Fibroblast of skin of left biceps (primary cell): Measurements from ENCODE around the gene SERPINA10.
A peak's percentile ranks its signal among the peaks of the same experiment; 100 is the strongest.

ENCODE experiments used
- DNase-seq, 2 experiments: peaks; one replicate each; pipeline ENCODE4 v3.0.0-alpha.2; 2013; ENCODE audit warnings: low read depth in 2 of 2

The SERPINA10 gene, protein sequence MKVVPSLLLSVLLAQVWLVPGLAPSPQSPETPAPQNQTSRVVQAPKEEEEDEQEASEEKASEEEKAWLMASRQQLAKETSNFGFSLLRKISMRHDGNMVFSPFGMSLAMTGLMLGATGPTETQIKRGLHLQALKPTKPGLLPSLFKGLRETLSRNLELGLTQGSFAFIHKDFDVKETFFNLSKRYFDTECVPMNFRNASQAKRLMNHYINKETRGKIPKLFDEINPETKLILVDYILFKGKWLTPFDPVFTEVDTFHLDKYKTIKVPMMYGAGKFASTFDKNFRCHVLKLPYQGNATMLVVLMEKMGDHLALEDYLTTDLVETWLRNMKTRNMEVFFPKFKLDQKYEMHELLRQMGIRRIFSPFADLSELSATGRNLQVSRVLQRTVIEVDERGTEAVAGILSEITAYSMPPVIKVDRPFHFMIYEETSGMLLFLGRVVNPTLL

DNA sequence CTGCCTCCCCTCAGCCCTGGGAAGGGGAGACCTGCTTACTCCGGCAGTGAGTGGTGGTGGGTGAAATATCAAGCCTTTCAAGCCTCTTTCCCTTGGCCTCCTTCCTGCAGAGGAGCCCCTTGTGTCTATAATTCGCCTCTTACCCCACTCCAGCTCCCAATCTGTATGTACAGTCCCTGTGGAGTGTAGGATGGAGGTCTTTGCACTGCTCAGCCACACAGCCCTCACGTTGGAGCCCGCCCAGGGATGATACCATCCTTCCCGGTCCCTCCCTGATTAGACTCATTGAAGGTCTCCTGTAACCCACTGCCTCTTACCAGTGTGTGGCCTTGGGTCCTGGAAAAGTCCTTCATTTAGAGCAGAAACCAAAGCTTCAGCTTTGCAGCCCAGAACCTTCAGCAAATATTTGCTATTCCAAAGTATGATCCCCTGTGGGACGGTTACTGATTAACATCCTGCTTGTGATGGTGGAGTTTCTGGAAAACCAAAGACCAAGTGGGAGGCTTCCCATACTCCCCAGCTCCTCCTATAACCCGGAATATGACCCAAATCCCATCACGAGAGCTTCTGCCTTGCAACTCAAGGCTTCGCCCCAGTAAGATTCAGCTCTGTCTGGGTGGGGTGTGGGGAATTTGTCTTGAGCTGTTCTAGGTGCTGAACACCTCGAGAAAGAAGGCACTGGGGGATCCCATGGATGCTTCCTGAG lies at the start of gene SERPINA10:
SERPINA10 (minus strand) TSS at position 397 of the 706 bp plus-strand sequence. CDS start 2,675 bp downstream, outside the sequence.
- no peak for DNase-seq

DNA sequence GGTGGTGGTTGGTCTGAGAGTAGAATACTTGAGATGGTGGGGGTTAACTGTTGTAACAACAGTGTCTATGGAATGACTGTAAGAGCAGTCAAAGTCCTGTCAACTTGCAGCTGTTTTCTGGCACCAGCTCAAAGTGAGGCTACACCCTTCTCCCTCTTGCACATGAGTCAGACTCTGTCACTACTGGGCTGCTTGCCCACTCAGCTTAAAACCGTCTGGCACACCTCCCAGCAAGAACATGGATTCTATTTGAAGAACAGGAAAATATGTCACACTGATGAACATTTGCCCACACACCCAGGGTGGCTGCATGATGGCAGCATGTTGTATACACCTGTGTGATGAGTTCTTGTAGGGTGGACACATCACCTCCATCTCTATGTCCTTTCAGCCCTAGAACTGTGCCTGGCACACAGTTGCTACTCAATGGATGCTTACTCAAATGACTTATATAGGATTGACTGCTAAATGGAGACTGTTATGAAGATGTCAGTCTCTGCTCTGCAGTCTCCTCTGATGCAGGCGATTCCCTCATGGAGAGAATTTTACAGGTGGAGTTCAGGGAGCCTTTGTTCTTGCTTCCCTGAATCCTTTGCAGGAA lies 49.4 kb upstream of the SERPINA10 start:
- DNase-seq, result peak; percentile 98

DNA sequence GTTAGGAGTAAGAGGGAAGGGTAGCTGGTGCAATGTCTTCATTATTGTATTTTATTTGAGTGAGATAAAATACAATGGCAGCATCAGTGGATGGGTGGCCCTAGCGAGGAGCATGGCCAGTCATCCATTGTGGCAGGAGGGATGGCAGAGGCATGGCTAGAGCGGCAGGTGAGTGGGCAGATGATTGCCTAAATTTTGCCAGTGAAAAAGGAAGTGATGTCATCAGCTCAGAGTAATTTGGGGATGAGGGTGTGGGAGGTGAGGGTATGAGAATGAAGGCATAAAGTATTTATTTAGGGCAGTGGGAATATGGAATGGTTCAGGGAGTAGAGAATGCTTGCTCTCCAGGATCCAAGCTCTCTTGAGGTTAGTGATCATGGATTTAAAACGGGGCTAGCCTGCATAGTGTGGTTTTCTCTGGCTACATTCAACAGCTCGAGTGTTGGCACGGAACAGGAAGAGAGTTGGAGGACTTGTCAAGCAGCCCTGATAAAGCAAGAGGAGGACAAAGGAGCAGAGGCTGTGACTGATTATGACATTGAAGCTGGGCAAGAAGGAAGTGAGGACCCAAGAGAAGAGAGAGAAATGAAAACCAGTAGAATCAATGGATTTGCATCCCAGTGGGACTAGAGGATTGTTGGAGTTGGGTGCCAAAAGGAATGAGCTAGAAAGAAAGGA lies 48.7 kb upstream of the SERPINA10 start:
- no peak for DNase-seq

DNA sequence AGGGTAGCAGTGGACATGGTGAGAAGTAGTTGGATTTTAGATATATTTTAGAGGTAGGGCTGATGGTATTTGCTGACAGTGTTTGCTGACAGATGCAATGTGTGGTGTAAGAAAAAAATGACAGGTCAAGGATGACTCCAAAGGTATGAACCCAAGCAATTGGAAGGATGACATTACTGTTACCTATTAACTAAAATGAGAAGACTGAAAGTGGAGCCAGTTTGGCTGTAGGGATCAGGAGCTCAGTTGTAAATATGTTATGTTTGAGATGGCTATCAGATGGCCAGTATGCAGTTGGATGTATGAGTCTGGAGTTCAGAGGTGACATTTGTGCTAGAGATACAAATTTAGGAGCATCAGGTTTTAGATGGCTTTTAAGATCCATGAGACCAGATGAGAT lies 47.5 kb upstream of the SERPINA10 start:
- no peak for DNase-seq

DNA sequence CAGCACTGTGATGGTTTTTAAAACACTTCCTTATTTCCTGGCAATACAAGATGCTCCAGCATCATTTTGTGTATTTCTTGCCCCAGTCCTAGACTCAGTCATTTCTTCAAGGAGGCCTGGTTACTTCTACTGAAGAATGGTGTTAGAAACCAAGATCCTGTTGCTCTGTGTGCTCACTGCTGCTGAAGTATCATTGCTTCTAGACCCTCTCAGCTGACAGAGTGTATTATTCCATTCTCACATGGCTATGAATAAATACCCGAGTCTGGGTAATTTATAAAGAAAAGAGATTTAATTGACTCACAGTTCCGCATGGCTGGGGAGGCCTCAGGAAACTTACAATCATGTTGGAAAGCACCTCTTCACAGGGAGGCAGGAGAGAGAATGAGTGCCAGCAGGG lies 45.0 kb upstream of the SERPINA10 start:
- no peak for DNase-seq

DNA sequence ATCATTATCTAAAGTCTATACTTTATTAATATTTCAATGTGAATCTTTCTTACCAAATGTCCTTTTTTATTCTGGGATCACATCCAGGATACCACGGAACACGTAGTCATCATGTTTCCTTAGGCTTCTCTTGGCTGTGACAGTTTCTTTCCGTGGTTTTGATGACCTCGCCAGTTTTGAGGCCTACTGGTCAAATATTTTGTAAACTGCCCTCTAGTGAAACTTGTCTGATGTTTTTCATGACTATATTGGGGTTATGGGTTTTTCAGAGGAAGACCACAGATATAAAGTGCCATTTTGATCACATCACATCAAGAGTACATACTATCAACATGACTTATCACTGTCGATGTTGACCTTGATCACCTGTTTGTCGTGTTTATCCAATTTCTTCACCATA lies 44.2 kb upstream of the SERPINA10 start:
- peak in 1 of 2 experiments; percentile 2 for DNase-seq

DNA sequence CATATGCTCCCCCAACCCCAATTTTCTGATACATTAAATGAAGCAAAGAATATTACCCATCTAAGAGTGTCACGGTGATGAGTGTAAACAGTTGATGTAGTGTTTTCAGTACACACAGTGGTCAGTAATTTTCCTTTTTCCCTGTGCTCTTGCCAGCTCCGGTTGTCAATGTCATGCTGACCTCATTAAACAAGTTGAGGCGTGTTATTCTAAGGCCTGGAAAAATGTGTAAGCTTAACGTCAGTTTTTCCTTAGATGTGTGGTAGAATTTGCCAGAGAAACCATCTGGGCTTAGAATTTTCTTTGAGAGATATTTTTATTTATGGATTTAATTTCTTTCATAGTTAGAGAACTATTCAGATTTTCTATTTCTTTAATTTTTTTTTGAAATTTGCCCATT lies 41.8 kb upstream of the SERPINA10 start:
- DNase-seq, result no peak

DNA sequence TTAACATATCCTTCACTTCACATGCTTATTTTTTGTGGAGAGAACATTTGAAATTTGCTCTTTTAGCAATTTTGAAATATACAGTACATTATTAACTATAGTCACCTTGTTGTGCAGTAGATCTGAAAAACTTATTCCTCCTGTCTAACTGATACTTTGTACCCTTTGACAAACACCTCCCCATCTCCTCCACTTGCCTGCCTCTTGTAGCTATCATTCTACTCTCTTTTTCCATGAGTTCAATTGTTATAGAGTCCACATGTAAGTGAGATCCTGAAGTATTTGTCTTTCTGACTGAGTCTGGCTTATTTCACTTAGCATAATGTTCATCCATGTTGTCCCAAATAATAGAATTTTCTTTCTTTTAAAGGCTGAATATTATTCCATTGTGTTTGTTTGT lies 39.5 kb upstream of the SERPINA10 start:
- DNase-seq, result no peak

DNA sequence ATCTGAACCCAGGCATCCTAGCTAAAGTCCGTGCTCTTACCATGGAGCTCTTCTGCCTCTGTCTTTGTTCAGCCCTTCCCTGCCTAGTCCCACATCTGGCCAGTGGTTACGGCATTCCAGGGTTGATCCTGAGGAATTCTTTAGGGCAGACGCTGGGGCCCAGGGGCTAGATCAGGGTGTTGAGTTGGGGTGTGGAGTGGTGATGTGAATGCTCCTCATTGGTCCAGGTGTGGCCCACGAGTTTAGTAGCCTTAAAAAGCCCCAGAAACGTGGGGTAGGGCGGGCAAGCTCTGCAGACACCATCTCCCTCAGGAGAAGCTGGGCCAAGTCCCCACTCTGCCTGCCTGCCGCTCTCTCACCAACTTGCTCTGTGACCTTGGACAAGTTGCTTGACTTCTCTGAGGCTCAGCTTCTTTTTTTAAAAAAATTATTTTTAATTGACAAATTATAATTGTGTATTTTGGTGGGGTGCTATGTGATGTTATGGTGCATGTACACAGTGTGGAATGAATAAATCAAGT lies 39.1 kb upstream of the SERPINA10 start:
- no peak for DNase-seq

DNA sequence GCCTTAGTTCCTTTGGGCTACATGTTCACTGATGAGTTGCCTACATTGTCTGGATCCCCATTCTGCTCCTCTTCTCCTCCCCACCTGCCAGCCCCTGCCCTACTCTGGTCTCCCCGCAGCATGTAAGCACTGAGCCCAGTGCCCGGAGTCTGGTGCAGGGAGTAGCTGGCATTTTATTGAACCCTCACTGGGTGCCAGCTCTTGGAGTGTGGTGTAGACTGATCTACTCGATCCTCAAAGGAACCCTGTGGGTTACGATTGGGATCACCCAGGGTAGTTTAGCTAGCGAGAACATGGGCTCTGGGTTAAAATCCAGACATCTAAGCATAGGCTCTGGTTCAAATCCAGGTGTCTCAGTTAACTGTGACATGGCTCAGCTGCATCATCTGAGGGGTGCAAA lies 38.4 kb upstream of the SERPINA10 start:
- DNase-seq, result no peak

DNA sequence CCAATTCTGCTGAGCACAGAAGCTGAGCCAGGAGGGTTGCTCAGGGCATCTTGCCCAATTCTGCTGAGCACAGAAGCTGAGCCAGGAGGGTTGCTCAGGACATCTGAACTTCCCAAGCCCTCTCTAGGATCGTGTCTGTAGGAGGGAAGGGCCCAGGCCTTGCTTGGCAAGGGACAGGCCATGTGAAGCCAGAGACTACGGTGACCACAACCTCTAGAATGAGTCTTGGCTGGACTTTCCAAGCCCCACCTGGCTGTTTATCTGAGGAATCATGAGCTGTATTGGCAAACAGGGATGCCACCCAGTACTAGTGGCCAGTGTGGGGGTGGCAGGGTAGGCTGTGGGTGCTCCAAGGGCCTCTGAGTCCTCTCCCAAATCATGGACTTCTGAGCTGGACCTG lies 37.8 kb upstream of the SERPINA10 start:
- DNase-seq, result no peak

DNA sequence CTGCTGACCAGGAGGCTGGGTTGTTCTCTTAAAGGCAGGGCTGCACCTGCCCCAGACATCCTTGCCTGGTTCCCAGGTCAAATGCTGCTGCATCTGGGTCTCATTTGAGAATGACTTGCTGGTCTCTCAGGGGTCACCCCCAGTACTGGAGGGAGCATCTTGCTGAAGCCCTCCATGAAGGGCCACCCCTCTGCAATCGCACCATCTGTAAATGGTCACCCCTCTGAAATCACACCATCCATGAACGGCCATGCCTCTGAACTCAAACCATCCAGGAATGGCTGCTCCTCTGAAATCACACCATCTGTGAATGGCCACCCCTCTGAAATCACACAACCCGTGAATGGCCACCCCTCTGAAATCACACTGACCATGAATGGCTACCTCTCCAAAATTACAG lies 37.4 kb upstream of the SERPINA10 start:
- DNase-seq, result no peak

DNA sequence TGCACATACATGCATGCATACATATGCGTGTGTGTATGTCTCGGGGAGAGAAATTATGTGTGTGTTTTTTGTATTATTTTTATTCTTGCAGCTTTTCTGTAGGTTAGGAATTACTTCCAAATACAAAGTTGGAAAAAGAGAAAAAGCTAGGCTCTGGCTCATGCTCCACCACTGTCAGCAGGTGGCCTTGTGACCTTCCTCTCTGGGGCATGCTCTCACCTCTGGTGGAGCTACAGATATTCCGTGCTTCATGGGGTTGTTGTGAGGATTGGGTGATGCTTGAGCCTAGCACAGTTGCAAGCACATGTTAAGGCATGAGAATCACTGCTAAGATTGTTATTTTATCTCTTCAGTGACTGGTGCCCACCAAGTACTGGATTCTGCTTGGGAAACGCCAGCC lies 36.8 kb upstream of the SERPINA10 start:
- DNase-seq, result no peak

DNA sequence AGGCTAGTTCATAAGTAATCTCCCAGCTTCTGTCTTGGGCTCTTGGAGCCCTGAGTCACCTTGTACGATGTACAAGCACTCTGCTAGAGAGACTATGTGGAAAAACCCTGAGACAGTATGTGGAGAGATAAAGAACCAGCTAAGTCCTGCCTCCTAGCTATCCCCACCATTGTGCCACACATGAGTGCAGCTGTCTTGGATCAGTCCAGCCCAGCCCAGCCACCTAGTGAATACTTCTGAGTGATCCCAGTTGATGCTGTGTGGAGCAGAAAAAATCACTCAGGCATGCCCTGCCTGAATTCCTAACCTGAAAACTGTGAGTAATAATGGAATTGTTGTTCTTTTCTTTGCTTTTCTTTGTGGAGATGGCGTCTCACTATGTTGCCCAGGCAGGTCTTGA lies 35.1 kb upstream of the SERPINA10 start:
- no peak for DNase-seq

DNA sequence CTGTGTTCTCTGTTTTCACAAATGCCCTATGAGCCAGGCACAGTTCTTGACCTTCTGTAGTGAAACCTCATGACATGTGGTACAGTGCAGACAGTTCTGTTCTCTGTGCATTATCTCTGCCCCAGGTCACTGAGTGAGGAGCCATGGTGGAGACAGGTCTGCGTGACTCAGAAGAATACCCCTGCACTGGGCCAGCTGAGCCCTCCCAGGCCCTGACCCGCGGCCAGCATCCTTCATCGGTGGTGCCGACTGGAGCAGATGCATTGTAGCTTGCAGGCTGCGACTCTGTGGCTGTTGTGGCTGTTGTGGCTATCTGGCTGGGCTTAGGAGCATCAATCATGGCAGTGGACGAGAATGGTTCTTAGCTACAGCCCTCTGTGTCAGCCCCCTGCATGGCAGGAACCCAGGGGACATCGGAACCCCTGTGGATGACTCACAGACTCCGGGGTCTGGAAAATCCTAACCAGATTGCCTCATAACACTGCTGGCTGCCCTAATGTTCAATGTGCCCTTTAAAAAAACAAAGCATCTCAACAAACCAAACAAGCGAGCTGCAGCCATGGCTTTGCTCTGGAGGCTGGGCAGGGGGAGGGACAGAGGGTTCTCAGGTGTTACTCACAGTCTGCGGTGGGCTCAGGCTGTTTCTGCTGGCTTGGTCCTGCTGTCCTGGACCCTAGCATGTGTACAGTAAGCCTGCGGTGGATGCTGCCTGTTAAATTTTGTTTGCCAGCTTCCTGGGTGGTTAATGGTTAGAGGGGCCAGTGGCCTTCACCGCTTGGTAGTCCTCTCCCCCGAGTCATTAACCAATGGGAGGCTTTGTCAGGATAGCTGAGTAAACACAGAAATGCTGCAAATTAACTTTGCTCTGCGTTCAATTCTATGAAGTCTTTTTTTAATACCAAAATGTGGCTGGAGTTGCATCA lies 29.8 kb upstream of the SERPINA10 start, which contains the start of gene SERPINA6:
SERPINA6 (minus strand) TSS at position 689 of the 923 bp plus-strand sequence. CDS start 8,688 bp downstream, outside the sequence.
- DNase-seq, result no peak

DNA sequence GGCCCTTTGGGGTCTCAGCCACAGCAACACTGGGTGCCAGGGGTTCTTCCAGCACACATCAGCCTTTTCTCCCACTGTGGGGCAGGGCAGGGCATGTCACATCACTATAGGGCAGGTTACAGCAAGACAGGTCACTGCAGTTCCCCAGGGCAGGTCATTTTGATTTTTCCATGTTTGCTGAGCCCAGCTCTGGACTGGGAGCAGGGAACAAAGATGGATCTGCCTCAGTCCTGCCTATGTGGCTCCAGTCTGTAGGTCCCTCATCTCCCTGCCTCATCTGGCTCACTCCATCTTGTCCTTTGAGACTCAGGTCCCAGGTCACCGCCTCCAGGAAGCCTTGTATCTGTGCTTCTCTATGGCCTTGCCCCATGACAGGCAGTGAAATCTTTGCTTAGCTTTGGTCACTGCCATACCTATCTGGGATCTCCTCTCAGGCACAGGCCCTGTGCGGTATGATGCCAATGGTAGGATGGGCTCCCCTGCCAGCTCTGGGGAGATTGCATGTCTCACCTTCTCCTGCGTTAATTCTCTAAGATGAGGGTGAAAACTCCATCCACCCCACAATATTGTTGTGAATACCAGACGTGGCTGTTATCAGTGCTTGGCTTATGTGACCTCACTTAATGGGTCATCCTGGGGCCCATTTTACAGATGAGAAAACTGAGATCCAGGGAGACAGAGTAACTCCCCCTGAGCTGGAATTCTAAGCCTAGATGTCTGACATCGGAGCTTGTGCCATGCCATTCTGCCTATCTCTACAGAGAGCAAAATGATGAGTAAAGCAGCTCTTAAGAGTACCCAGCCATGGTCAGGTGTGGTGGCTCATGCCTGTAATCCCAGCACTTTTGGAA lies 28.6 kb upstream of the SERPINA10 start:
- no peak for DNase-seq

DNA sequence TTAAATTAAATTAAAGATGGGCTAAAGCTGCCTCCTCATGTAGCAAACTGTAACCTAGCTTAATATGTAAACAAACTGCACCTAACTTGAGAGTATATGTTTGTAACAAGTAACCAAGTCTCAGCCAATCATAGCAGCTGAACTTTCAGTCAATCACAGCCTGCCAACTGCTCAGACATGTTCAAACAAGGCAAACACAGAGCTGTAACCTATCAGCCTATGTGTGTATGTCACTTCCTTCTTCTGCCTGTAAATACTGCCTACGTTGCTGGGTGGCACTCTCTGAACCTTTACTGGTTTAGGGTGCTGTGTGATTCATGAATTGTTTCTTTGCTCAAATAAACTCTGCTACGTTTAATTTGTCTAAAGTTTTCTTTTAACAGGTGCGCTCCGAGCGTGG lies 27.2 kb upstream of the SERPINA10 start:
- no peak for DNase-seq

DNA sequence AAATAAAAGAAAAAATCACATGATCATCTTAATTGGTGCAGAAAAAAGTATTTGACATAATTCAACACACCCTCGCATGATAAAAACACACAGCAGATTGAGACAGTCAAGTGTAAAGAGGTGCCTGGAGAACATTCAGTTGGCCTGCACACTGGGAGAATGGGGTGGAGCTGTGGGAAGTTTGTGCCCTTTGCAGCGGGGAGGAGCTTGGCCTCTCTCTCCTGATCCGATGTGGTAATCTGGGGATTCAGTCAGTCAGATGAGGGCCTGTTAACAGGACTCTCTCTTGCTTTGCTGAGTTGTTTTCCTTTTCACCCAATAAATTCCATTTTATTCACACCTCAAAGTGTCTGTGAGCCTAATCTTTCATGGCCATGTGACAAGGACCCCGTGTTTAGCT lies 24.2 kb upstream of the SERPINA10 start:
- DNase-seq, result no peak

DNA sequence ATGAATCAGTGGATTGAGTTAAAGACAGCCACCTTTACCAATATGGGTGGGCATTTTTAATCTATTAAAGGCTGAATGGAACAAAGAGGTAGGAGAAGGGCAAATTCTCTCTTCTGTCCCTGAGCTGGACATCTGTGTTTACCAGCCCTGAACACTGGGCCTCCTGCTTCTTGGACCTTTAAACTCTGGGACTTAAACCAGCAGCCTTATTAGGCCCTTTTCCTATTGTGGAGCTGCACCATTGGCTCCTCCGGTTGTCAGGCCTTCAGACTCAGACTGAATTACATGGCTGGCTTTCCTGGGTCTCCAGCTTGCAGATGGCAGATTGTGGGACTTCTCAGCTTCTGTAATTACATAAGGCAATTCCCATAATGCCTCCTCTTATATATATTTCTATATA lies 23.6 kb upstream of the SERPINA10 start:
- DNase-seq, result no peak

DNA sequence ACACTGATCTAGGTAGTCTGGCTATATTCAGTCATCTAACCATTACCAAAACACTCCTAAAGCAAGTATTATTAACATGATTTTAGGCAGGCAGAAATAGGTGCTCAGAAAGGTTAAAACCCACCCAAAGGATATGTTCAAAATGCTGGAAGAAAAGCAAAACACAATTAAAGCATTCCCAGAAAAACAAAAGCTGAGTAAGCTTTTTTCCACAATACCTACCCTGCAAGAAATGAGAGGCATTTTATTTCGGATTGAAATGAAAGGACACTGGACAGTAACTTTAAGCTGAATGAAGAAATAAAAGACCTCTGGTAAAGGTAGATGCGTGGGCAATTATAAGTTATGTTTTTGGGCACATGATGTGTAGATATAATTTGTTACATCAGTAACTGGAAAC lies 21.8 kb upstream of the SERPINA10 start:
- no peak for DNase-seq
